HepG2 (cell line): ENCODE data around the gene TOP2A. TPM values are rescaled to one million over a fixed set of nuclear protein-coding genes. Genes with fewer than 3 reads are reported as not detected.

Experiments used
- ARNTL ChIP-seq: sonication (generic); formaldehyde crosslinking; IDR thresholded peaks from 2 replicates; pipeline ENCODE4 v1.4.0; 2020; ENCODE audit warnings: mild to moderate bottlenecking, missing genetic modification reagents
- CREM ChIP-seq, 2 experiments: sonication (generic) in 1 of 2; formaldehyde crosslinking in 1 of 2; IDR thresholded peaks; 2 replicates each; pipeline versions ENCODE4 v1.4.0 to v1.6.1; 2016 to 2020; ENCODE audit warnings: antibody characterized with exemption in 1 of 2, mild to moderate bottlenecking in 1 of 2, missing genetic modification reagents in 1 of 2
- ESRRA ChIP-seq: sonication (generic); formaldehyde crosslinking; IDR thresholded peaks from 2 replicates; pipeline ENCODE4 v1.5.1; 2020; ENCODE audit warnings: mild to moderate bottlenecking, low read depth, missing genetic modification reagents
- GTF3A ChIP-seq: sonication (generic); formaldehyde crosslinking; conservative IDR thresholded peaks from 2 replicates; pipeline ENCODE4 v1.4.0; 2020; ENCODE audit warnings: mild to moderate bottlenecking, missing genetic modification reagents
- HIVEP1 ChIP-seq: sonication (generic); formaldehyde crosslinking; IDR thresholded peaks from 2 replicates; pipeline ENCODE4 v1.4.0; 2020; ENCODE audit warnings: mild to moderate bottlenecking, missing genetic modification reagents
- HNF4G ChIP-seq, 2 experiments: sonication (generic) in 1 of 2; formaldehyde crosslinking in 1 of 2; IDR thresholded peaks; 2 replicates each; pipeline versions ENCODE4 v1.4.0 to v1.6.1; 2011 to 2020; ENCODE audit warnings: borderline replicate concordance in 2 of 2, low read depth in 2 of 2, mild to moderate bottlenecking in 2 of 2, low read length in 1 of 2, missing genetic modification reagents in 1 of 2, moderate library complexity in 1 of 2
- NR2F1 ChIP-seq, 2 experiments: fragments of 450-650 bp in 1 of 2; formaldehyde crosslinking in 1 of 2; IDR thresholded peaks; 2 replicates each; pipeline versions ENCODE4 v1.5.0 to v1.6.1; 2016 to 2020; ENCODE audit warnings: mild to moderate bottlenecking in 1 of 2, missing compliant biosample characterization in 1 of 2, missing genetic modification reagents in 1 of 2, moderate library complexity in 1 of 2
- PRMT3 ChIP-seq: sonication (generic); formaldehyde crosslinking; IDR thresholded peaks from 2 replicates; pipeline ENCODE4 v1.8.1; 2022; ENCODE audit warnings: low read depth, mild to moderate bottlenecking, moderate library complexity, missing genetic modification reagents, borderline replicate concordance
- SAFB2 ChIP-seq: sonication (generic); formaldehyde crosslinking; IDR thresholded peaks from 2 replicates; pipeline ENCODE4 v1.5.1; 2020; ENCODE audit warnings: missing genetic modification reagents, low read depth, mild to moderate bottlenecking, borderline replicate concordance
- SIN3A ChIP-seq: IDR thresholded peaks from 2 replicates; pipeline ENCODE4 v1.6.1; 2011; ENCODE audit warnings: low read depth, mild to moderate bottlenecking, control low read depth, low read length, borderline replicate concordance
- SKI ChIP-seq: fragments of 450-650 bp; IDR thresholded peaks from one replicate; pipeline ENCODE4 v1.6.1; 2018; ENCODE audit warnings: mild to moderate bottlenecking; ENCODE audit not compliant: partially characterized antibody
- SMC3 ChIP-seq: IDR thresholded peaks from 2 replicates; pipeline ENCODE4 v1.6.1; 2011; ENCODE audit warnings: low read length, improper control_type of control experiment
- SRSF4 ChIP-seq: fragments of 200-400 bp; formaldehyde crosslinking; IDR thresholded peaks from one replicate; pipeline ENCODE4 v1.6.1; 2018; ENCODE audit warnings: mild to moderate bottlenecking, low read depth, low read length, moderate library complexity; ENCODE audit not compliant: poor library complexity, severe bottlenecking
- ZNF333 ChIP-seq: sonication (generic); formaldehyde crosslinking; IDR thresholded peaks from 2 replicates; pipeline ENCODE4 v1.4.0; 2020; ENCODE audit warnings: mild to moderate bottlenecking, missing genetic modification reagents, borderline replicate concordance
- ZNF775 ChIP-seq: sonication (generic); formaldehyde crosslinking; IDR thresholded peaks from 2 replicates; pipeline ENCODE4 v1.4.0; 2020; ENCODE audit warnings: missing genetic modification reagents, mild to moderate bottlenecking, moderate library complexity, borderline replicate concordance
- ZNF879 ChIP-seq: sonication (generic); formaldehyde crosslinking; IDR thresholded peaks from 2 replicates; pipeline ENCODE4 v1.8.1; 2023; ENCODE audit warnings: missing genetic modification reagents
- polyA plus RNA-seq, 8 experiments: library from polyadenylated mRNA; depleted of rRNA in 3 of 8; stranded (reverse) in 7 of 8; unstranded in 1 of 8; fragments of >200 nt; fragmentation: Illumina TruSeq in 4 of 8; extraction: Trizol in 4 of 8; gene quantifications; 2 replicates each; pipeline versions ENCODE4 v1.2.1 to v1.2.3, GENCODE V29; 2011 to 2016; ENCODE audit warnings: low read depth in 4 of 8, missing spikeins in 1 of 8, mixed read lengths in 1 of 8; ENCODE audit not compliant: insufficient read depth in 1 of 8
- total RNA-seq, 5 experiments: library from RNA; depleted of rRNA; stranded (reverse); fragments of >200 nt; fragmentation: Illumina TruSeq; extraction: Trizol; gene quantifications; 2 replicates each; pipeline ENCODE4 v1.2.3, GENCODE V29; 2016; ENCODE audit warnings: low read depth in 1 of 5
- TF ChIP-seq, protein P1 (sequence below): sonication (generic); formaldehyde crosslinking; IDR thresholded peaks from 2 replicates; pipeline ENCODE4 v1.9.0; 2021; ENCODE audit warnings: missing genetic modification reagents, borderline replicate concordance
- TF ChIP-seq, protein P2 (sequence below): sonication (generic); formaldehyde crosslinking; IDR thresholded peaks from 2 replicates; pipeline ENCODE4 v1.5.0; 2020; ENCODE audit warnings: missing genetic modification reagents, mild to moderate bottlenecking, borderline replicate concordance
- TF ChIP-seq, protein P3 (sequence below): sonication (generic); formaldehyde crosslinking; IDR thresholded peaks from 2 replicates; pipeline ENCODE4 v1.9.0; 2022; ENCODE audit warnings: low read depth, missing genetic modification reagents
- TF ChIP-seq, protein P4 (sequence below): sonication (generic); formaldehyde crosslinking; IDR thresholded peaks from 2 replicates; pipeline ENCODE4 v1.4.0; 2020; ENCODE audit warnings: missing genetic modification reagents, mild to moderate bottlenecking, borderline replicate concordance

TOP2A gene
- total and polyA plus RNA-seq, 2 of the 13 experiments (the other 11 are each of a cell fraction or from before 2014, with no cell fraction given), result 108 to 327 TPM

DNA sequence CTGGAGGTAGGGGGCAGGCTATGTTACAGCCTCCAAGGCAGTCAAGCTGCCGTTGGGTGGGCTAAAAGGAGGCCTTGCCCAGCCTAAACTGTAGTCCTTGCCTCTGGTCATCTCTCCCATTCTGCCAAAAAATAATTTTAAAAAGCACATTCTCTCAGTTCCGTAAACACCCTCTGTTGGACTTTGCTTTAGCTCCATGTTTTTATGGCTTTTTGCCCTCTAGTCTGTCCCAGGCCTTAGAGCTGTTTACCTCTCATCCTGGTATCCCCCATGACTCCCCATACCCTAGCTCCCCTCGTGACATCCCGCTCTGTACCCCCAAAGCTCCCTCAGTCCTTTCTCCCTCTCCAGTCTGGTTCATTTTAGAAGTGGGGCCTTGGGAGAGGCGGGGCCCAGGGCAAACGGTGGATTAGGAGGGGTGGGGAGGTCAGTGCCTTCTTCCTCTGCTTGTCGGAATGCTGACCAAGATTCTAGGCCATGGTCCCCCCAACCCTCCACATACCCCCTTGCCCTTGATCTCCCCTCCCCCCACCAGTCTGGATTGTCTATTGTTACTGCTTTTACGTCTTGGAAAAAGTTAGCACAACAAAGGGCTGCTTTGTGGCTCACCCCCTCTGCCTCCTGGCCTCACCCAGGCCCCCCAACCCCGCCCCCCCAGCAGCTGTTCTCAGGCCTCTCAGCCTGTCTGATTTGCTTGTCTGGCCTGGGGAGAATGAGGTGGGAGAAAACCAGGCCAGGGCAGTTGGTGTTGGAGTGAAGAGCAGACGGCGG lies 71.5 kb downstream of the TOP2A start (continued):
- no peak for TF ChIP-seq ZNF333 (CRISPR knock-in tag)
- no peak for TF ChIP-seq HIVEP1
- TF ChIP-seq ARNTL (CRISPR knock-in tag), result no peak
- TF ChIP-seq, protein P1, sequence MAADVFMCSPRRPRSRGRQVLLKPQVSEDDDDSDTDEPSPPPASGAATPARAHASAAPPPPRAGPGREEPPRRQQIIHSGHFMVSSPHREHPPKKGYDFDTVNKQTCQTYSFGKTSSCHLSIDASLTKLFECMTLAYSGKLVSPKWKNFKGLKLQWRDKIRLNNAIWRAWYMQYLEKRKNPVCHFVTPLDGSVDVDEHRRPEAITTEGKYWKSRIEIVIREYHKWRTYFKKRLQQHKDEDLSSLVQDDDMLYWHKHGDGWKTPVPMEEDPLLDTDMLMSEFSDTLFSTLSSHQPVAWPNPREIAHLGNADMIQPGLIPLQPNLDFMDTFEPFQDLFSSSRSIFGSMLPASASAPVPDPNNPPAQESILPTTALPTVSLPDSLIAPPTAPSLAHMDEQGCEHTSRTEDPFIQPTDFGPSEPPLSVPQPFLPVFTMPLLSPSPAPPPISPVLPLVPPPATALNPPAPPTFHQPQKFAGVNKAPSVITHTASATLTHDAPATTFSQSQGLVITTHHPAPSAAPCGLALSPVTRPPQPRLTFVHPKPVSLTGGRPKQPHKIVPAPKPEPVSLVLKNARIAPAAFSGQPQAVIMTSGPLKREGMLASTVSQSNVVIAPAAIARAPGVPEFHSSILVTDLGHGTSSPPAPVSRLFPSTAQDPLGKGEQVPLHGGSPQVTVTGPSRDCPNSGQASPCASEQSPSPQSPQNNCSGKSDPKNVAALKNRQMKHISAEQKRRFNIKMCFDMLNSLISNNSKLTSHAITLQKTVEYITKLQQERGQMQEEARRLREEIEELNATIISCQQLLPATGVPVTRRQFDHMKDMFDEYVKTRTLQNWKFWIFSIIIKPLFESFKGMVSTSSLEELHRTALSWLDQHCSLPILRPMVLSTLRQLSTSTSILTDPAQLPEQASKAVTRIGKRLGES, result no peak
- TF ChIP-seq, protein P2, sequence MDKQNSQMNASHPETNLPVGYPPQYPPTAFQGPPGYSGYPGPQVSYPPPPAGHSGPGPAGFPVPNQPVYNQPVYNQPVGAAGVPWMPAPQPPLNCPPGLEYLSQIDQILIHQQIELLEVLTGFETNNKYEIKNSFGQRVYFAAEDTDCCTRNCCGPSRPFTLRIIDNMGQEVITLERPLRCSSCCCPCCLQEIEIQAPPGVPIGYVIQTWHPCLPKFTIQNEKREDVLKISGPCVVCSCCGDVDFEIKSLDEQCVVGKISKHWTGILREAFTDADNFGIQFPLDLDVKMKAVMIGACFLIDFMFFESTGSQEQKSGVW (CRISPR knock-in tag), result no peak
- TF ChIP-seq SKI, result no peak
- TF ChIP-seq, protein P3, sequence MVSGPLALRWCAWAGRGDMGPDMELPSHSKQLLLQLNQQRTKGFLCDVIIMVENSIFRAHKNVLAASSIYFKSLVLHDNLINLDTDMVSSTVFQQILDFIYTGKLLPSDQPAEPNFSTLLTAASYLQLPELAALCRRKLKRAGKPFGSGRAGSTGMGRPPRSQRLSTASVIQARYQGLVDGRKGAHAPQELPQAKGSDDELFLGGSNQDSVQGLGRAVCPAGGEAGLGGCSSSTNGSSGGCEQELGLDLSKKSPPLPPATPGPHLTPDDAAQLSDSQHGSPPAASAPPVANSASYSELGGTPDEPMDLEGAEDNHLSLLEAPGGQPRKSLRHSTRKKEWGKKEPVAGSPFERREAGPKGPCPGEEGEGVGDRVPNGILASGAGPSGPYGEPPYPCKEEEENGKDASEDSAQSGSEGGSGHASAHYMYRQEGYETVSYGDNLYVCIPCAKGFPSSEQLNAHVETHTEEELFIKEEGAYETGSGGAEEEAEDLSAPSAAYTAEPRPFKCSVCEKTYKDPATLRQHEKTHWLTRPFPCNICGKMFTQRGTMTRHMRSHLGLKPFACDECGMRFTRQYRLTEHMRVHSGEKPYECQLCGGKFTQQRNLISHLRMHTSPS (CRISPR knock-in tag), result no peak
- no peak for TF ChIP-seq SMC3
- no peak for TF ChIP-seq ZNF775 (CRISPR knock-in tag)
- no peak for TF ChIP-seq ESRRA
- no peak for TF ChIP-seq SAFB2 (CRISPR knock-in tag)
- TF ChIP-seq CREM (IDR thresholded peaks at IDR 0.05), result 0 out of 2 replicates have a peak, but pooled peaks have one; percentile 19
- TF ChIP-seq CREM (CRISPR knock-in tag; IDR thresholded peaks at IDR 0.05), result no peak
- TF ChIP-seq HNF4G (IDR thresholded peaks at IDR 0.05; ENCODE audit: borderline replicate concordance, low read depth, low read length), result no peak; the same call in 1 of the 2 replicates
- no peak for TF ChIP-seq HNF4G (CRISPR knock-in tag; IDR thresholded peaks at IDR 0.05; ENCODE audit: borderline replicate concordance, low read depth)
- TF ChIP-seq ZNF879, result no peak
- no peak for TF ChIP-seq NR2F1 (CRISPR knock-in tag; IDR thresholded peaks at IDR 0.05)
- TF ChIP-seq GTF3A (CRISPR knock-in tag), result no peak
- TF ChIP-seq PRMT3 (CRISPR knock-in tag), result no peak
- TF ChIP-seq SRSF4, result no peak
- TF ChIP-seq SIN3A, result no peak; the same call in 1 of the 2 replicates
- TF ChIP-seq, protein P4, sequence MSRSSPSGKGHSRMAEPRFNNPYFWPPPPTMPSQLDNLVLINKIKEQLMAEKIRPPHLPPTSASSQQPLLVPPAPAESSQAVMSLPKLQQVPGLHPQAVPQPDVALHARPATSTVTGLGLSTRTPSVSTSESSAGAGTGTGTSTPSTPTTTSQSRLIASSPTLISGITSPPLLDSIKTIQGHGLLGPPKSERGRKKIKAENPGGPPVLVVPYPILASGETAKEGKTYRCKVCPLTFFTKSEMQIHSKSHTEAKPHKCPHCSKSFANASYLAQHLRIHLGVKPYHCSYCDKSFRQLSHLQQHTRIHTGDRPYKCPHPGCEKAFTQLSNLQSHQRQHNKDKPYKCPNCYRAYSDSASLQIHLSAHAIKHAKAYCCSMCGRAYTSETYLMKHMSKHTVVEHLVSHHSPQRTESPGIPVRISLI, result no peak
